ENCODE data around the gene HELLS. TPM values are rescaled to one million over a fixed set of nuclear protein-coding genes. Genes with fewer than 3 reads are reported as not detected.

The HELLS gene
- total RNA-seq, 1 donor = 29.6 TPM

Other genes starting within 250 kb of the HELLS start
- 7.5 TPM for gene NOC3L, start 182.8 kb upstream of the HELLS start, total RNA-seq
- gene TBC1D12, start 143.2 kb upstream of the HELLS start, total RNA-seq = 2.2 TPM
- under 0.01 TPM for gene CYP2C18, start 137.9 kb downstream of the HELLS start, total RNA-seq
- gene CYP2C19, start 216.9 kb downstream of the HELLS start, total RNA-seq = not detected

All from hematopoietic multipotent progenitor cell (in vitro differentiated cells).